Measurements from ENCODE around the gene CHRNA3.

DNA sequence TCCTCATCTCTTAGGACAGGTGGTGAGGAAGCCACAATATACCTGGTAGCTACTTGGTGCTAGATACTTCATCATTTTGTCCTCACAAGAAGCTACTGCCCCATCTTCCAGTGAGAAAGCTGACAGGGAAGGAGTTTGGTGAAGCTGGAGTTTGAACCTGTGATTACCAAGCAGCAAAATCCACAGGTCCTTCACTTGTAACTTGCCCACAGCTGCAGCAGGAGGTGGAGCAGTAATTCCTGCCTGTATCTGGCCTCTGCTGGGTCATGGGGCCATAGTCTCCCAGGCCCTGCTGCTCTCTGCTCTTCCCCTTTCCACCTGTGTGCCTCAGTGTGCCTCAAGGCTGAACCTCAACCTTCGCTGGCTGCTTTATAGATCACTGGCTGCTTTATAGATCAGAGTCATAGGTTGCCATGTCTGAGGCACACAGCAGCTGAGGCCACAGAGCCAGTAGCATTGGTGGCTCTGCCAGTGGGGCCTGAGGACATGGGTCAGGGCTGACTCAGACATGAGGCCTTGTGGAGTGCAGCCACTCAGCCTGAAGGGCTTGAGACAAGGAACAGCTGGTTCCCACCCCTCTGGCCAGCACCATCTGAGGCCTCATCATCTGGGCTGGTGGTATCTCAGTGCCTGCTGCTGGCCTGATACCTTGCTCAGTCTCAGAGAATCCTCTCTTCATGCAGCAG is 31.3 kb upstream of the CHRNA3 start:
- TF ChIP-seq, protein P1, sequence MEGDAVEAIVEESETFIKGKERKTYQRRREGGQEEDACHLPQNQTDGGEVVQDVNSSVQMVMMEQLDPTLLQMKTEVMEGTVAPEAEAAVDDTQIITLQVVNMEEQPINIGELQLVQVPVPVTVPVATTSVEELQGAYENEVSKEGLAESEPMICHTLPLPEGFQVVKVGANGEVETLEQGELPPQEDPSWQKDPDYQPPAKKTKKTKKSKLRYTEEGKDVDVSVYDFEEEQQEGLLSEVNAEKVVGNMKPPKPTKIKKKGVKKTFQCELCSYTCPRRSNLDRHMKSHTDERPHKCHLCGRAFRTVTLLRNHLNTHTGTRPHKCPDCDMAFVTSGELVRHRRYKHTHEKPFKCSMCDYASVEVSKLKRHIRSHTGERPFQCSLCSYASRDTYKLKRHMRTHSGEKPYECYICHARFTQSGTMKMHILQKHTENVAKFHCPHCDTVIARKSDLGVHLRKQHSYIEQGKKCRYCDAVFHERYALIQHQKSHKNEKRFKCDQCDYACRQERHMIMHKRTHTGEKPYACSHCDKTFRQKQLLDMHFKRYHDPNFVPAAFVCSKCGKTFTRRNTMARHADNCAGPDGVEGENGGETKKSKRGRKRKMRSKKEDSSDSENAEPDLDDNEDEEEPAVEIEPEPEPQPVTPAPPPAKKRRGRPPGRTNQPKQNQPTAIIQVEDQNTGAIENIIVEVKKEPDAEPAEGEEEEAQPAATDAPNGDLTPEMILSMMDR (IDR thresholded peaks at IDR 0.05; ENCODE audit: insufficient read depth, low read length, poor library complexity, severe bottlenecking) = no peak
- no peak for TF ChIP-seq EZH2phosphoT487 (conservative IDR thresholded peaks at IDR 0.05; ENCODE audit: low read length)
